Left cardiac atrium (tissue), 4 donors: Measurements from ENCODE around the gene IREB2. TPM values are rescaled to one million over a fixed set of nuclear protein-coding genes. Genes with fewer than 3 reads are reported as not detected.
"Not testable (repeated sequence)": the region's sequence is repeated elsewhere in the genome, so short reads cannot be mapped to it uniquely, and the experiment has no call there.

ENCODE experiments used
- ATAC-seq, 2 donors: fragments of 200-7000 bp; cut with Tn5 transposase; one replicate each; pipeline ENCODE4 v1.9.1; 2020; ENCODE audit warnings: mild to moderate bottlenecking in 2 of 2, moderate library complexity in 2 of 2
- DNase-seq: peaks from one replicate; pipeline ENCODE4 v3.0.0-alpha.2; 2020
- intact Hi-C, 2 donors: fragments of 100-400 bp; cut with DNase I; formaldehyde crosslinking; loops; one replicate each; pipeline versions ENCODE4 v1.14.1 to v1.15.1; 2022 to 2023
- total RNA-seq, 2 donors: library from RNA; stranded (reverse); fragmentation: NEBNext Ultra II Directional; extraction: Animal tissue kit (Norgen Biotek cat#: 25700); gene quantifications; one replicate each; pipeline ENCODE4 v1.2.1, GENCODE V29; 2021
- donor health status: DM: no; HTN: yes; CAD: no.
- donor health status: DM: no; HTN: yes; CAD: no; lungs with severe emphysema.
- donor health status: DM: yes; HTN: yes; CAD: no.
- donor health status: Dilated cardiomyopathy.

IREB2 gene
- total RNA-seq, 2 donors from 2014 or later = 29.5 to 31.0 TPM

DNA sequence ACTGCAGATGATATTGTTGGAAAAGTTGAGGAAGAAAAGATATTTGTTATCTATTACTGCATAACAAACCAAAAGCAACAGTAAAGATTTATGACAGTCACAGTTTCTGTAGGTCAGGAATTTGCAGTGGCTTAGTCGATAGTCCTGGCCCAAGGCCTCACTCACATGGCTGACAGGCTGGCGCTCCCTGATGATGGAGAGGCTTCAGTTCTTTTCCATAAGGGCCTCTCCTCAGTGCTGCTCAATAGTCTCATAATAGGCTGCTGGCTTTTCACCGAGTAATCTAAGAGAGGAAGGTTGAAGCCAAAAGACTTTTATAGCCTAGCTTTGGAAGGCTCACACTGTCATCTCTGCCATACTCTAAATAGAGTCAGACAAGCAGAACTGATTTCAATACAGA is 17.7 kb downstream of the IREB2 start:
- peak; percentile 58 to 88 for ATAC-seq
- DNase-seq = no peak
- intact Hi-C loops = no loop called here

DNA sequence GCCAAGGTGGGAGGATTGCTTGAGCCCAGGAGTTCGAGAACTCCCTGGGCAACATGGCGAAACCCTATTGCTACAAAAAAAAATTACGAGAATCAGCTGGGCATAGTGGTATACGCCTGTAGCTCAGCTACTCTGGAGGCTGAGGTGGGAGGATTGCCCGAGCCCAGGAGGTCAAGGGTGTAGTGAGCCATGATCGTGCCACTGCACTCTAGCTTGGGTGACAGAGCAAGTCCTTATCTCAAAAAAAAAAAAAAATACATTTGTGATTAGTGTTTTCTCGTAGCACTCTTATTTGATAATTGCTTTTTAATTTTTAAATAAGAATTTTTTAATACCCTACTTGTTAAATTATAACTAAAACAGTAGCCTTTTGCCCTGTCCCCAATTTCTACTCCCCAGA is 18.4 kb downstream of the IREB2 start:
- intact Hi-C loops = no loop called here
- DNase-seq (no peak), ATAC-seq (no peak)

DNA sequence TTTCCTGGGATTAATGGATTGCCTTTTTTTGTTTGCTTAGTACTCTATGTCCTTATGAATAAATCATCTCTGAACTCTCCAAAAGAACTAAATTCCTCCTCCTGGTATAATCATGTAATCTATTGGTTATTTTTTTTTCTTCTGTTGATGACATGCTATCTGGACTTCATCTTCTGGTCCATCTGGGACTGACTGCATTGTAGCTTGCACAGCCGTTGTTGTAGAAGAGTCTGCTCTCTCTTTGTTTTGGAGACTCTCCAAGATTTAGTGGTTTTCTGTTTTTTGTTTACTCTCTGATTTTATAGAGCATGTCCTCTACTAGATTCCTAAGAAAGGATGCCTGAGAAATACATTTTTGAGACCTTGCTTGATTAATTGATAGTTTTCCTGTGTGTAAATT is 19.1 kb downstream of the IREB2 start:
- peak; percentile 25 to 41 for ATAC-seq
- intact Hi-C loops = no loop called here

DNA sequence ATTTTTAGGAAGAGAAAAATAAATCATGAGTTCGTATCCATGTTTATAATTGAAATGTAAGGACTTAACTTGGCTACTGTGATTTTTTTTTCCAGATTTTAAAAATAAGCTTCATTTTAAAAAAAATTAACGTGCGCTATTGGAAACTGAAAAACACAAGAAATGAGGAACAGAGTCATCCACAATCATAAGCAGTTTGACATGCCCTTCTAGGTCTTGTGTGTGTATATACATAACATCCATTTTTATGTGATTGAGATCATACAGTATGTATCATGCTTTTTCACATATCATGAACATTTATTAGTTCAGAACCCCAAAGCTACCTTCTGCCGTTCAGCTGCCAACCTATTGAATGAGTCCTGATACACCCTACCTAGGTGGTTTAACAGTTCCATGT is 22.7 kb downstream of the IREB2 start:
- ATAC-seq (no peak), DNase-seq (no peak)
- intact Hi-C loops = no loop called here

More for the DNA sequence above, 19.1 kb downstream of the IREB2 start:
- DNase-seq = no peak

DNA sequence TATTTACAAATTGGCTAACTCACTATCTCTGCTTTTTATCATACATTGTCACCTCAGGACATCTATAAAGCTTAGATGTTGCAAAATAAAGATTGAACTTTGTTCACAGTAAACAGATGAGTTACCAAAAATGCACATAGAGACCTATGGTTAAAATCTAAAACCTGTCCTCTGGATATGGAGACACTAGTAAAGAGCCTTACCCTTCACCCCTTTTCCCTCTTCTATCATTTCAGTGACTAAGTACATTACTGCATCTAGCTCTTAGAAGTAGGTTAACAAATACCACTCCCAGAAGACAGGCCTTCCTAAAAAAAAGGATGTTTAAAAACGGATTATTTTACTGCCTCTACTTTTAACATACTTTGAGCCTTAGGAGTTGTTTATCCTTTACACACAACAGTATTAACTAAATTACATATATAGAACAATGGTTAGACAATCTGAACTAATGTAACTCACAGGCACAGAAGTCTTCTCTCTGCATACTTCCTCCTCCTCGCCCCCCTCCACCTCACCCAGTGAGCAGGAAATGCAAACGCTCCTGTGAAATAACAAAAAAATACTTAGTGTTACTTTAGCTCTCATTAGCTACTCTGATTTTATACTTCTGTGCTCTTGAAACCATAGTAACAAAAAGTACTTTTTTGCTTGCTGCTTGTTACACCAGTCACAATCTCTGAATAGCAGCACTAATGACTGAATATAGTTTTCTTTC is 23.3 kb downstream of the IREB2 start:
- no peak for DNase-seq
- intact Hi-C loops = no loop called here
- no peak for ATAC-seq

DNA sequence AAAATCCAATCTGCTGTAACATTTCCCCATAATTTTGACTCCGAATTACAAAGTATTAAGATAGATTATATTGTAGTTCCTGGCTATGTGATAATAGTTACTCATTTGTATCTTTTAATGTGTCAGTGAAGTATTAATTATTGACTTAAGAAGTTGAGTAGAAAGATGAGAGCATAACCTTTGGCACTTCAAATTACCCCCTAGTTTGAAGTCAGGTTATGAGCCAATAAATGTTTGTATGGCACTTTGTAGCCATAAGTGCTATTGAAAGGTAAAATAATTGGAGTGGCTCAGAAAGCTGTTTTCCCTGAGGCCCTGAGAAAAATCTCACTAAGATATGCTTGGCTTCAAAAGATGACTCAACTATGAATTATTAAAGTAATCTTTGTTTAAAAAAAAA is 31.0 kb downstream of the IREB2 start:
- intact Hi-C loops = no loop called here
- no peak for ATAC-seq
- DNase-seq = no peak

DNA sequence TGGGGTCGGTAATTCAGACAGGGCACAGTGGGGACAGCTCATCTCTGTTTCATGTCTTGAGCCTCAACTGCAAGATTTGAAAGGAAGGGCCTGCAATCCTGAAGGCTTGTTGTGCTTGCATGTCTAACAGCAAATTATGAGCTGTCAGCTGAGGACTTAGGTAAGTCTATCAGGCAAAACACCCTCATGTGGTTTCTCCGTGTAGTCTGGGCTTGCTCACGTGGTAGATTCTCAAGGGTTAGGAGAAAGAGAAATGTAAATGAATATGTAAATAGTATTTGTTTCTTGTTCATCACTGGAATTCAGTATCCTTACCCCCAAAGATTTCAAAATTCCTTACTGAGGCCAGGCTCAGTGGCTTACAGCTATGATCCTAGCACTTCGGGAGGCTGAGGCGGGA is 39.3 kb downstream of the IREB2 start:
- ATAC-seq (no peak), DNase-seq (no peak)
- intact Hi-C loops = no loop called here

DNA sequence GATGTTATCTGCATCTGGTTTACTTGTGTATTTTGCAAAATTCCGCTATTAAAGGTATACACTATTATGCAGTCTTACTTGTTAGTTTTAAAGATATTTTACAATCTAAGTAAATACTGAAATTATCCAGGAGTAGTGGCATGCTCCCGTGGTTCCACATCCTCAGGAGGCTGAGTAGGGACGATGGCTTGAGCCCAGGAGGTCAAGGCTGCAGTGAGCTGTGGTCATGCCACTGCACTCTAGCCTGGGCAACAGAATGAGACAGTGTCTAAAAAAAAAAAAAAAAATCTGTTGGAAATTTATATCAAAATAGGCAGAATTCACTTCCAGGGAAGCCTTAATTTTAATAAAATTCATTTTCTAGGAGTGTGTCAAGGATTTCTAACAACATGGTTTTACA is 41.6 kb downstream of the IREB2 start:
- intact Hi-C loops = loop anchor here in 1 of 2 donors (5.0 kb wide), 1 partner anchor 172 kb away; no protein-coding TSS in a partner anchor
- ATAC-seq = no peak
- DNase-seq = no peak

DNA sequence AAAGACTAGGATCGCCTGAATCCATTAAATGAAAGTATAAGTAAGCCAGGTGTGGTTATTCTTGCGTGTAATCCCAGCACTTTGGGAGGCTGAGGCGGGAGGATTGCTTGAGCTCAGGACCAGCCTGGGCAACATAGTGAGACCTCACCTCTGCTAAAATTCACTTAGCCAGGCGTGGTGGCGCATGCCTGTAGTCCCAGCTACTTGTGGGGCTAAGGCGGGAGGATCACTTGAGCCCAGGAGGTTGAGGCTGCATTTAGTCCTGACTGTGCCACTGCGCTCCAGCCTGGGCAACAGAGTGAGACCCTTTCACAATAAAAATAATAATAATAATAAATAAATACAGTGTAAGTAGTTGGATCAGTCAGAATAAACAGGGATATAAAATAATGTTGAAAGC is 43.9 kb downstream of the IREB2 start:
- intact Hi-C loops = loop anchor here in 1 of 2 donors (5.0 kb wide), 1 partner anchor 175 kb away; no protein-coding TSS in a partner anchor
- no peak for ATAC-seq
- no peak for DNase-seq

DNA sequence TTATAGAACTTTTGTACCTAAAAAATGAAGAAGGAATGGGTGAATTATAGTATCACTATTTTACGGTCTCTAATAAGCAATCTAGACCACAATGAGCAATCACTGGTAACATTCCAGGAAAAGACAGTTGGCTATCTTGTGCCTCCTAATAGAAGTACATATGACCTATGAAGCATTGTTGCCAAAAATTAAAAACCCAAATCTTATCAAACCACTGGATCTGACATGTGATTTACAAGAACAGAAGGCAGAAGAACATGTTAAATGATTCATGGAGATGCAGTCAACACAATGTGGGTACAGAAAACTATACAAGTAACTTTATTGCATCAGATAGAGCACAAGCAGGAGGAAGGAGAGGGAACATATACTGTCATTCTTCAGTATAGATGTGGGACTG is 54.9 kb downstream of the IREB2 start:
- ATAC-seq (no peak), DNase-seq (no peak)
- intact Hi-C loops = no loop called here

DNA sequence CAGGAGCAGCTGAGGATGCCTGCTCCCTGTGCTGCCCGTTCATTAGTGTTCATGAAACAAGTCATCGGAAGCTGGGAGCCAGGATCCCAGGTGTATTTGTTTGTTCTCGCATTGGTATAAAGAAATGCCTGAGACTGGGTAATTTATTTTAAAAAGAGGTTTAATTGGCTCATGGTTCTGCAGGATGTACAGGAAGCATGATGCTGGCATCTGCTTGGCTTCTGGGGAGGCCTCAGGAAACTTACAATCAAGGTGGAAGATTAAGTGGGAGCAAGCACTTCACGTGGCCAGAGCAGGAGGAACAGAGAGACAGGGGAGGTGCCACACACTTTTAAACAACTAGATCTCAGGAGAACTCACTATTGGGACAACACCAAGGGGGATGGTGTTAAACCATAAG is 63.8 kb downstream of the IREB2 start:
- ATAC-seq = no peak
- intact Hi-C loops = no loop called here
- no peak for DNase-seq

DNA sequence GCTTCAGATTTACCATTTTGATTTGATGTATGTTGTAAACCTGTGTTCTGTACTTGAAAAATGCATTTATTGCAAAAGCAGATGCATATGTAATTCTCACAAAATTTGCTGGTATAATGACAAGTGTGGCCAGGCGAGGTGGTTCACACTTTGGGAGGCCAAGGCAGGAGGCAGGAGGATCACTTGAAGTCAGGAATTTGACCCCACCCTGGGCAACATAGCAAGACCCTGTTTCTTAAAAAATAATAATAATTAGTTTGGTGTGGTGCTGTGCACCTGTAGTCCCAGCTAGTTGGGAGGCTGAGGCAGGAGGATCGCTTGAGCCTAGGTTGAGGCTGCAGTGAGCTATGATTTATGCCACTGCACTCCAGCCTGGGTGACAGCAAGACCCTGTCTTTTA is 64.6 kb downstream of the IREB2 start:
- intact Hi-C loops = no loop called here
- ATAC-seq = no peak
- DNase-seq = no peak

DNA sequence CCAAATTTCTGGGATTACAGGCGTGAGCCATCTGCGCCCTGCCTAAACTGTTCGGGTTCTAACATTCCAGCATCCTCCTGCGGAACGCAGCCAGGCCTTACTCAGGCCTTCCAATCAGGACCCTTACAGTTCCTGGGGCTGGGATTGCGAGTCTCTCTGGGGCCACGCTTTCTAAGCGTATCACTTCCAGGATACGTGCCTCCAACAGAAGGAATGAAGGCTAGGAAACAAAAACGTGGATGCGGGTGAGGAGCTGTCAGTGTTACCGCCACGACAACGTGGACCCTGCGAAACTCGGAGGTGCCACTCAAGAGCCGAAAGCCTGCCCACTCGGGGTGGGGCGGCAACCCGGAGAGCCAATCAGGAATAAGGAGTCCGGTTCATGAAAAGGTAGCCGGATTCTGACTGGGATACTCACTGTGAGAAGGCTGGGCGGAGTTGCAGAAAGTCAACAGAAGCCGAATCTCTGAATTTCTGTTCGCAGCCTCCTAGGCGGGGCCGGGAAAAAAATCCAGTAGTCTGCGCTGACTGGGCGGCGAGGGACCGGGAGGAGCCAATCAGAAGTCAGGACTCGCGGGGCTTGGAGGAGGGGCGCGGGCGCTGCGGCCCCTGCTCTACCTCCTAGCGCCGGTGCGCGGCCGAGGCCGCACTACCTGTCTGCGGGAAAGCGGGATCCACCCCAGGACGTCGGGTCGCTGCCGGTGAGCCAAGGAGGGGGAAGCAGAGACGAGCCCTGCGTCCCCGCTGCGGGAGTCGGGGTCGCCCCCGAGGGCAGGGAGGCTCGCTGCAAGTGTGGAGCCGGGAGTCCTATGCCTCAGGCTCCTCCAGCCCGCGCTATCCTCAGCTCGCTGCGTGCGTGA is 69.2 kb downstream of the IREB2 start, which contains the start of gene HYKK:
Gene HYKK (plus strand): TSS at position 607 of the 860 bp plus-strand sequence. CDS start 5,512 bp downstream, outside the sequence.
- peak; percentile 98 for ATAC-seq
- peak; percentile 94 for DNase-seq
- intact Hi-C loops = no loop called here

DNA sequence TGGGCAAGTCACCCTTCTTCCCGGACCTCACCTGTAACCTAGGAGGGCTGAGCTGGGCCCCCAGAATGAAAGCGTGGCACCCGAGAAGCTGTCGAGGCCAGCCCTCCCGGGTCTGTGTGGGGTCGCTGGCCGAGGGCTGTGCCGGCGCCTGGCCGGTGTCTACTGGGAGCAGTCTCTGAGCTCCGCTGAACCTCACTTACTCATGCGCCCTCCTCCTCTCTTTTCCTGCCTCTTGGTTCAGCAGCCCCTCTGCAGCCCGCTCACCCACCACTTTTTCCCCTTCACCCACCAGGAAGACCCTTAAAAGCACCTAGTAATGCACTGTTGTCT is 69.8 kb downstream of the IREB2 start:
- no peak for DNase-seq
- ATAC-seq = peak; percentile 29 to 53
- intact Hi-C loops = no loop called here

DNA sequence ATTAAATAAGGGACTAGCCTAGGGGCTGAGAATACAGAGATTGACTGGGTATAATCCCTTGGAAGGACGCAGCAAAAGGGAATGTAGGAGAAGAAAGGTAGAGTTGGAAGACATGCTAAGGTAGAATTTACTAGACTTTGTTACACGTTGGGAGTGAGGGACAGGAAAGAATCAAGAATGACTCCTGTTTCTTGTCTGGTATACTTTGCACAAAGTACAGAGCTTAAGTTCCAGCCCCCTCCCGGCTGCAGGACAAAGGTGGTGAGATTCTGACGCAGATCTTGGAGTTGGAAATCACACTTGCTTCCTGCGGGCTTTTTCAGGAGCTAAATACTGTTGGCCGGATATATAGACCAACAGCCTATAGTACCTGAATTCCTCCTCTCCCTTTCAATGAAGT is 70.3 kb downstream of the IREB2 start:
- intact Hi-C loops = no loop called here
- no peak for ATAC-seq
- DNase-seq = no peak

DNA sequence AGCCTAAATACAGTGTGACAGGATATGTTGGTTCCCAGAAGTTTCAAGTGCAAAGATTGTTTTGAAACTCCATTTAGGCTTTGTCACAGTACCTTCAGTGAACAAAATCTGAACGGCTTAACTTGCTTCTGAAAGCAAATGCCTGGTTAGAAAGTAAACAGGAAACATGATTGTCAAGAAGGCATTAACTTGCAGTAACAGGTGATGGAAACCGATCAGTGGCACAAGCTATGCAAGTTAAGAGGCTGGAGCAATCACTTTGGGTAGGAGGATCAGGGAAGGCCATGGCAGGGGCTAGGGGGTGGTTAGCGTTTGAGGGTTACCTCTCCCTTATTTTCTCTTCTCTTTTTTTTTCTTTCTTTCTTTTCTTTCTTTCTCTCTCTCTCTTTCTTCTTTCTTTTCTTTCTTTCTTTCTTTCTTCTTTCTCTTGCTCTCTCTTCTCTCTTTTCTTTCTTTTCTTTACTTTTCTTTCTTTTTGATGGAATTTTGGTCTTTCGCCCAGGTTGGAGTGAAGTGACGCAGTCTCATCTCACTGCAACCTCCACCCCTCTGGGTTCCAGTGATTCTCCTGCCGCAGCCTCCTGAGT is 71.8 kb downstream of the IREB2 start:
- no peak for DNase-seq
- intact Hi-C loops = no loop called here
- no peak for ATAC-seq

DNA sequence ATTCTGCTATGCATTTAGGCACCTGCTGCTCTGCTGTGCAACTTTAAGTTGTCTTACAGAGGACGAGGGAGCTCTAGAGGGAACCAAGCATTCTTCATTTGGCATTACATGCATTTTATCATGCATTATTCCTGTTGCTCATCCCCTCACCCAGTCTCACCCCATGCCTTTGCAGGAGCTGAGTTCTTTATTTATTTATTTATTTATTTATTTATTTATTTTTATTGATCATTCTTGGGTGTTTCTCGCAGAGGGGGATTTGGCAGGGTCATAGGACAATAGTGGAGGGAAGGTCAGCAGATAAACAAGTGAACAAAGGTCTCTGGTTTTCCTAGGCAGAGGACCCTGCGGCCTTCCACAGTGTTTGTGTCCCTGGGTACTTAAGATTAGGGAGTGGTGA is 82.0 kb downstream of the IREB2 start:
- ATAC-seq, DNase-seq, intact Hi-C loops: not testable (repeated sequence)

DNA sequence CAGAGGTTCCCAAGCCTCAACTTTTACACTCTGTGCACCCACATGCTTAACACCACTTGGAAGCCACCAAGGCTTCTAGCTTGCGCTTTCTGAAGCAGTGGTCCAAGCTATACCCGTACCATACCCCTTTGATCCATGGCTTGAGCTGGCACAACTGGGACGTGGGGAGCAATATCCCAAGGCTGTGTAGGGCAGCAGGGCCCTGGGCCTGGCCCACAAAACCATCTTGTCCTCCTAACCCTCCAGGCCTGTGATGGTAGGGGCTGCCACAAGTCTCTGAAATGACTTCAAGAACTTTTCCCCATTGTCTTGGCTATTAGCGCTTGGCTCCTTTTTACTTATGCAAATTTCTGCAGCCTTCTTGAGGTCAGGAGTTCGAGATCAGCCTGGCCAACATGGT is 86.2 kb downstream of the IREB2 start:
- no peak for DNase-seq
- no peak for ATAC-seq
- intact Hi-C loops = no loop called here

DNA sequence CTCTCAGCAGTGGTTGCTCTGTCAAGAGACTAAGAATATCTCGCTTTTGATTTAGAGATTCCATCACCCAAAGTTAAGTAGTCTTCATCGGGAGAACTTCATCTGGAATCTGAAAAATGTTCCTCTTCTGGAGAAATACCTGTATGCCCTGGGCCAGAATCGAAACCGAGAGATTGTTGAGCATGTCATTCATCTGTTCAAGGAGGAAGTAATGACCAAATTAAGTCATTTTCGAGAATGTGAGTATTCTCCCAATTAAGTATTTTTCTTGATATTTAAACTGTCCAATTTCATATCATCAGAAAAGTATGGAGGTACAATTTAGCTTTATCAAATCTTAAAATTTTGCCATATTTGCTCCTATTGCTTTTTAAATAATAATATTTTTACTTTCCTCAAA is 89.3 kb downstream of the IREB2 start:
- DNase-seq (no peak), ATAC-seq (no peak)
- intact Hi-C loops = no loop called here

DNA sequence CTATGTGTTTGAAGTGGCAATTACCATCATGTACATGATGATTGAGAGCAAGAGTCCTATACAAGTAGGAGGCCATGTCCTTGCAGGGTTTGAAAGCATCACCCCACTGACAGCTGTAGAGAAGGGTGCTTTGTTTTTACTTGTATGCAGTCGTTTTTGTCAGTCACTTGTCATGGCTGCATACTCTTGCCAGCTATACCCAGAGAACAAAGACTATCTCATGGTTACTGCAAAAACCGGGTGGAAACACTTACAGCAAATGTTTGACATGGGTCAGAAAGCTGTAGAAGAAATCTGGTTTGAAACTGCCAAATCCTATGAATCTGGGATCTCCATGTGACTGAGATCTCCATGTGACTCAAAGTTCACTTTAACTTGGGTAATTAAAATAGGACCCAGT is 95.3 kb downstream of the IREB2 start:
- DNase-seq = no peak
- no peak for ATAC-seq
- intact Hi-C loops = no loop called here
